Measurements from ENCODE around the gene APOOL. TPM values are rescaled to one million over a fixed set of nuclear protein-coding genes. Genes with fewer than 3 reads are reported as not detected.
A peak's percentile ranks its signal among the peaks of the same experiment; 100 is the strongest.

Gene APOOL
- total and polyA plus RNA-seq, 8 donors, result 17.6 to 25.7 (median 18.7) TPM

- H3K36me3 ChIP-seq, result no peaks in the 10 kb centered on the region
Measured at GRCh38 chrX:85020216-85020615, 16.5 kb downstream of the APOOL start.

GRCh38 chrX:85024044-85024443 lies 20.4 kb downstream of the APOOL start:
- no peaks in the 10 kb centered on the region for H3K4me1 ChIP-seq
- no peaks in the 10 kb centered on the region for H3K27me3 ChIP-seq
- no peak for DNase-seq
- no peak overlapping the region for H3K4me3 ChIP-seq
- peak; percentile 81 for ATAC-seq
- no peak for TF ChIP-seq CTCF (IDR thresholded peaks at IDR 0.05)
- H3K9me3 ChIP-seq, result no peaks in the 10 kb centered on the region
- H3K36me3 ChIP-seq, result no peaks in the 10 kb centered on the region
- H3K27ac ChIP-seq, result no peak overlapping the region
- intact Hi-C loops (cut with DNase I), result no loop called here

More at GRCh38 chrX:85020216-85020615, 16.5 kb downstream of the APOOL start:
- intact Hi-C loops (cut with DNase I), result no loop called here
- TF ChIP-seq CTCF (IDR thresholded peaks at IDR 0.05), result no peak
- no peak overlapping the region for H3K4me3 ChIP-seq
- H3K27me3 ChIP-seq, result no peaks in the 10 kb centered on the region
- DNase-seq (no peak), ATAC-seq (no peak)
- no peak overlapping the region for H3K27ac ChIP-seq
- no peaks in the 10 kb centered on the region for H3K4me1 ChIP-seq
- no peaks in the 10 kb centered on the region for H3K9me3 ChIP-seq

GRCh38 chrX:85024562-85024961 lies 20.9 kb downstream of the APOOL start:
- Histone ChIP-seq H3K27ac (no peak overlapping the region), H3K4me3 (no peak overlapping the region), H3K9me3 (no peaks in the 10 kb centered on the region), H3K4me1 (no peaks in the 10 kb centered on the region), H3K36me3 (no peaks in the 10 kb centered on the region), H3K27me3 (no peaks in the 10 kb centered on the region)
- no peak for TF ChIP-seq CTCF (IDR thresholded peaks at IDR 0.05)
- ATAC-seq (no peak), DNase-seq (no peak)
- intact Hi-C loops (cut with DNase I), result no loop called here

- Histone ChIP-seq H3K4me3 (no peak overlapping the region), H3K27ac (no peak overlapping the region), H3K4me1 (no peaks in the 10 kb centered on the region), H3K36me3 (no peaks in the 10 kb centered on the region), H3K27me3 (no peaks in the 10 kb centered on the region), H3K9me3 (no peaks in the 10 kb centered on the region)
- no peak for TF ChIP-seq CTCF (IDR thresholded peaks at IDR 0.05)
- ATAC-seq (no peak), DNase-seq (no peak)
- intact Hi-C loops (cut with DNase I), result no loop called here
Measured at GRCh38 chrX:85026170-85026569, 22.5 kb downstream of the APOOL start.

GRCh38 chrX:85029043-85029442 lies 25.4 kb downstream of the APOOL start:
- TF ChIP-seq CTCF (IDR thresholded peaks at IDR 0.05), result no peak
- intact Hi-C loops (cut with DNase I), result no loop called here
- no peak overlapping the region for H3K27ac ChIP-seq
- DNase-seq (no peak), ATAC-seq (no peak)
- H3K36me3 ChIP-seq, result no peaks in the 10 kb centered on the region
- no peak overlapping the region for H3K4me3 ChIP-seq
- no peaks in the 10 kb centered on the region for H3K4me1 ChIP-seq
- no peaks in the 10 kb centered on the region for H3K27me3 ChIP-seq
- no peaks in the 10 kb centered on the region for H3K9me3 ChIP-seq

Data from left lung (tissue), 10 donors.